Measurements from ENCODE around the gene GPR107.

DNA sequence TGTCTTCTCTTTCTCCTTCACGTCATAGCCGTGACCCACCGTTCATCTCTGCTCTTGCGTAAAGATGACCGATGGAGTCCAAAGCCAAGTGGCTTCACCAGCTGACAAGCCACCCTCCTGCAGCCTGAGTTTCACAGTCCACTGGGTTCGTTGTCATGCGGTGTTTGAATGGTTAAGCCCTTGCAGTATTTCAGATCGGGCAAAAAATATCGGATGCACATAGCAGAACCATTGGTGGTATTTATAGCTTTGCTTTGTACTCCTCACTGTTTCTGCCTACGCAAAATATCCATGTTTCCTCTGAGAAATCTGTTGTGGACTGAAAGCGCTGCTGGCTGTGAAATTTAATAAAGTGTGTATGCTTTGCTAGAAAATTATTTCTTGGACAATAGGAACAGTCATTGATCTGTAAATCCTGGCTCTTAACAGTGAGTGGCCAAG, 84.0 kb downstream of the GPR107 start:
- TF ChIP-seq POLR2A (IDR thresholded peaks at IDR 0.05): no peak
- TF ChIP-seq, protein P1, sequence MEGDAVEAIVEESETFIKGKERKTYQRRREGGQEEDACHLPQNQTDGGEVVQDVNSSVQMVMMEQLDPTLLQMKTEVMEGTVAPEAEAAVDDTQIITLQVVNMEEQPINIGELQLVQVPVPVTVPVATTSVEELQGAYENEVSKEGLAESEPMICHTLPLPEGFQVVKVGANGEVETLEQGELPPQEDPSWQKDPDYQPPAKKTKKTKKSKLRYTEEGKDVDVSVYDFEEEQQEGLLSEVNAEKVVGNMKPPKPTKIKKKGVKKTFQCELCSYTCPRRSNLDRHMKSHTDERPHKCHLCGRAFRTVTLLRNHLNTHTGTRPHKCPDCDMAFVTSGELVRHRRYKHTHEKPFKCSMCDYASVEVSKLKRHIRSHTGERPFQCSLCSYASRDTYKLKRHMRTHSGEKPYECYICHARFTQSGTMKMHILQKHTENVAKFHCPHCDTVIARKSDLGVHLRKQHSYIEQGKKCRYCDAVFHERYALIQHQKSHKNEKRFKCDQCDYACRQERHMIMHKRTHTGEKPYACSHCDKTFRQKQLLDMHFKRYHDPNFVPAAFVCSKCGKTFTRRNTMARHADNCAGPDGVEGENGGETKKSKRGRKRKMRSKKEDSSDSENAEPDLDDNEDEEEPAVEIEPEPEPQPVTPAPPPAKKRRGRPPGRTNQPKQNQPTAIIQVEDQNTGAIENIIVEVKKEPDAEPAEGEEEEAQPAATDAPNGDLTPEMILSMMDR (IDR thresholded peaks at IDR 0.05): no peak
